ENCODE data around the gene LRRC55.

The LRRC55 gene

GRCh38 chr11:57213342-57214097 is 31.8 kb downstream of the LRRC55 start:
- no peak for TF ChIP-seq CTCF (IDR thresholded peaks at IDR 0.05; ENCODE audit: insufficient read depth, missing control alignments)
- FAIRE-seq (no peak), DNase-seq (ENCODE audit: insufficient read length, low spot score) (no peak)

GRCh38 chr11:57214098-57214417 is 32.3 kb downstream of the LRRC55 start:
- no peak for DNase-seq (ENCODE audit: insufficient read length, low spot score)
- TF ChIP-seq CTCF (IDR thresholded peaks at IDR 0.05; ENCODE audit: insufficient read depth, missing control alignments), result no peak

GRCh38 chr11:57214494-57214893 is 32.7 kb downstream of the LRRC55 start:
- FAIRE-seq, result no peak
- no peak for DNase-seq (ENCODE audit: insufficient read length, low spot score)
- TF ChIP-seq CTCF (IDR thresholded peaks at IDR 0.05; ENCODE audit: insufficient read depth, missing control alignments), result no peak

More at GRCh38 chr11:57214098-57214417, 32.3 kb downstream of the LRRC55 start:
- no peak for FAIRE-seq

GRCh38 chr11:57216463-57216862 is 34.7 kb downstream of the LRRC55 start:
- FAIRE-seq (no peak), DNase-seq (ENCODE audit: insufficient read length, low spot score) (no peak)
- TF ChIP-seq CTCF (IDR thresholded peaks at IDR 0.05; ENCODE audit: insufficient read depth, missing control alignments), result no peak

- no peak for FAIRE-seq
- no peak for DNase-seq (ENCODE audit: insufficient read length, low spot score)
- TF ChIP-seq CTCF (IDR thresholded peaks at IDR 0.05; ENCODE audit: insufficient read depth, missing control alignments), result no peak
Measured at GRCh38 chr11:57217053-57217452, 35.3 kb downstream of the LRRC55 start.

- no peak for FAIRE-seq
- DNase-seq (ENCODE audit: insufficient read length, low spot score), result no peak
- no peak for TF ChIP-seq CTCF (IDR thresholded peaks at IDR 0.05; ENCODE audit: insufficient read depth, missing control alignments)
Measured at GRCh38 chr11:57219021-57219627, 37.4 kb downstream of the LRRC55 start.

- no peak for DNase-seq (ENCODE audit: insufficient read length, low spot score)
- FAIRE-seq, result no peak
- TF ChIP-seq CTCF (IDR thresholded peaks at IDR 0.05; ENCODE audit: insufficient read depth, missing control alignments), result no peak
Measured at GRCh38 chr11:57222239-57222638, 40.5 kb downstream of the LRRC55 start.

Data from D721Med (cell line).